Aorta (tissue), 5 donors: Measurements from ENCODE around the gene ADAD2. TPM values are rescaled to one million over a fixed set of nuclear protein-coding genes. Genes with fewer than 3 reads are reported as not detected.

Experiments
- ATAC-seq: fragments of 200-7000 bp; cut with Tn5 transposase; one replicate; pipeline ENCODE4 v1.9.1; 2022; ENCODE audit warnings: moderate library complexity; ENCODE audit not compliant: low FRiP score
- DNase-seq, 2 donors: peaks; one replicate each; pipeline ENCODE4 v3.0.0-alpha.2; 2020
- H3K27ac ChIP-seq, 2 donors: one replicate each; pipeline ENCODE4 v1.5.1; 2013; ENCODE audit warnings: low read length in 2 of 2, mild to moderate bottlenecking in 2 of 2, moderate library complexity in 2 of 2, control low read depth in 1 of 2, inconsistent platforms in 1 of 2, low read depth in 1 of 2
- H3K27me3 ChIP-seq, 2 donors: one replicate each; pipeline ENCODE4 v1.6.1; 2013; ENCODE audit warnings: control low read depth in 1 of 2, low read length in 1 of 2, mild to moderate bottlenecking in 1 of 2, moderate library complexity in 1 of 2; ENCODE audit not compliant: insufficient read depth in 2 of 2, control insufficient read depth in 1 of 2
- H3K36me3 ChIP-seq, 2 donors: one replicate each; pipeline ENCODE4 v1.6.1; 2013; ENCODE audit warnings: control low read depth in 1 of 2, low read length in 1 of 2, mild to moderate bottlenecking in 1 of 2; ENCODE audit not compliant: insufficient read depth in 2 of 2, control insufficient read depth in 1 of 2
- H3K4me1 ChIP-seq, 2 donors: one replicate each; pipeline ENCODE4 v1.6.1; 2013; ENCODE audit warnings: low read length in 2 of 2, control low read depth in 1 of 2, mild to moderate bottlenecking in 1 of 2, moderate library complexity in 1 of 2; ENCODE audit not compliant: insufficient read depth in 2 of 2, control insufficient read depth in 1 of 2
- H3K4me3 ChIP-seq, 2 donors: one replicate each; pipeline ENCODE4 v1.5.1; 2013; ENCODE audit warnings: low read length in 2 of 2, control low read depth in 1 of 2, mild to moderate bottlenecking in 1 of 2
- H3K9me3 ChIP-seq: one replicate; pipeline ENCODE4 v1.6.1; 2013; ENCODE audit warnings: mild to moderate bottlenecking, low read length; ENCODE audit not compliant: control insufficient read depth
- WGBS, 2 donors: extraction: QIAGEN DNeasy Blood & Tissue Kit; methylation state at CpG; one replicate each; pipeline ENCODE4 v1.1.7; 2013; 5-methylcytosine and 5-hydroxymethylcytosine counted together
- intact Hi-C, 2 donors: fragments of 100-400 bp; cut with DNase I; formaldehyde crosslinking; loops; one replicate each; pipeline versions ENCODE4 v1.14.2 to v1.15.0; 2022
- polyA plus RNA-seq, 2 donors: library from polyadenylated mRNA; stranded (reverse); fragments of 200-250 nt; gene quantifications; one replicate each; pipeline ENCODE4 v1.2.3, GENCODE V29; 2013
- total RNA-seq, 2 donors: library from RNA; stranded (reverse); fragmentation: NEBNext Ultra II Directional; extraction: Animal tissue kit (Norgen Biotek cat#: 25700); gene quantifications; one replicate each; pipeline ENCODE4 v1.2.1, GENCODE V29; 2021
- donor health status: healthy with polysubstance abuse.
- donor health status: Bipolar disorder and iron deficiency.
- donor health status: DM: no; HTN: no; CAD: no.
- donor health status: DM: no; HTN: no; CAD: no.
- donor health status: DM: yes; HTN: yes; CAD: no.

Gene ADAD2
- total and polyA plus RNA-seq, 4 donors, result 0.33 to 1.0 TPM; not detected in 2

- no peak overlapping the region for H3K27ac ChIP-seq
- no peaks in the 10 kb centered on the region for H3K27me3 ChIP-seq
- intact Hi-C loops, result loop anchor here (5.0 to 10.0 kb wide), 2 partner anchors 213 to 216 kb away; partner anchors contain the start of gene NECAB2 (in 2 of the 2)
- peaks cover 0 to 7% of the 10 kb centered on the region in 2 donors for H3K36me3 ChIP-seq
- ATAC-seq, result no peak
- no peaks in the 10 kb centered on the region for H3K4me1 ChIP-seq
- DNase-seq, result peak; percentile 29 to 75
- 80 to 86% methylated on average over 18 to 21 of the region's 21 CpGs for WGBS, 2 donors
- no peaks in the 10 kb centered on the region for H3K9me3 ChIP-seq
- H3K4me3 ChIP-seq, result no peak overlapping the region
Observed at GRCh38 chr16:84180519-84181140, 10.3 kb upstream of the ADAD2 start.

DNA sequence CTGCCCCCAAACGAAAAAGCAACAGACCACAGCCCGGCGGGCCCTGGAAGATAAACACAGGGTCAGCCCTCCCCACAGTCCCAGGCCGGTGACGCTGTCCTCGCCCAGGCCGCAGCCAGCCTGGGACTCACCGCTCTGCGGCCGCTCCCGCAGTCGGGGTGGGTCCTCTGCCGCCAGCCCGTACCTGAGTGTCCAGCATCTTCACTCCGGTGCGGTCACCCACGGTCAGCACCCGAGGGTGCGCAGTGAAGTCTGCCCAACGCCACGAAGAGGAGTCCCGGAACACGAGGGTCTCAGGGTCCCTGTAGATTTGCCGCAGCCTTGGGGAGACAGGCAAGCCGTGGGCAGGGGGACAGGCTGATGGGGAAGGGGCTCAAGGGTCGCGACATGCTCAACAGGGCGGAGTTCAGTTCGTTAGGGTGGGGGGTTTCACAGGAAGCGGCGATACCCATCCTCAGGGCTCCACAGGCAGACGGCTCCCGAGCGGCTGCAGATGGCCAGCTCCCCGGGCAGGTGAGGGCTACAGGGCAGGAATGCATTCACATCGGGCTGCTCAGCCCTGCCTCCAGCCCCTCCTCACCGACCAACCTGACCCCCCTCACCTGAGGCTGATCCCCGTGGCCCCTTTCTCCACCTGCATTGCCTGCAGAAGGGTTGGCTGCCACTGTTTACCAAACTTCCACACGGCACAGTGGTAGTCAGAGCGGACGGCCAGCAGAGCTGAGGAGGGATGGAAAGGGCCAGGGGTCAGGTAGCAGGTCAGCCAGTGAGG lies 9.6 kb upstream of the ADAD2 start:
- WGBS, 2 donors, result 88 to 93% methylated on average over 41 of the region's 41 CpGs
- DNase-seq (peak; percentile 31 to 63), ATAC-seq (no peak)
- peaks cover 0 to 7% of the 10 kb centered on the region in 2 donors for H3K36me3 ChIP-seq
- H3K27me3 ChIP-seq, result no peaks in the 10 kb centered on the region
- H3K4me1 ChIP-seq, result no peaks in the 10 kb centered on the region
- no peak overlapping the region for H3K27ac ChIP-seq
- intact Hi-C loops, result loop anchor here (5.0 to 10.0 kb wide), 2 partner anchors 214 to 217 kb away; partner anchors contain the start of gene NECAB2 (in 2 of the 2)
- no peaks in the 10 kb centered on the region for H3K9me3 ChIP-seq
- no peak overlapping the region for H3K4me3 ChIP-seq

- Histone ChIP-seq H3K27ac (no peak overlapping the region), H3K27me3 (no peaks in the 10 kb centered on the region), H3K36me3 (peaks cover 0 to 7% of the 10 kb centered on the region in 2 donors), H3K4me1 (no peaks in the 10 kb centered on the region), H3K4me3 (no peak overlapping the region), H3K9me3 (no peaks in the 10 kb centered on the region)
- 96 to 97% methylated on average over 18 of the region's 18 CpGs for WGBS, 2 donors
- DNase-seq (peak; percentile 30 to 65), ATAC-seq (no peak)
- intact Hi-C loops, result loop anchor here (5.0 to 10.0 kb wide), 2 partner anchors 215 to 217 kb away; partner anchors contain the start of gene NECAB2 (in 2 of the 2)
Observed at GRCh38 chr16:84182104-84182503, 8.9 kb upstream of the ADAD2 start.

GRCh38 chr16:84182680-84183571 lies 8.0 kb upstream of the ADAD2 start:
- Histone ChIP-seq H3K27me3 (no peaks in the 10 kb centered on the region), H3K36me3 (peaks cover 0 to 7% of the 10 kb centered on the region in 2 donors), H3K27ac (no peak overlapping the region), H3K9me3 (no peaks in the 10 kb centered on the region), H3K4me1 (no peaks in the 10 kb centered on the region), H3K4me3 (no peak overlapping the region)
- ATAC-seq (no peak), DNase-seq (peak in 1 of 2 donors; percentile 40)
- WGBS, 2 donors, result 95 to 98% methylated on average over 26 of the region's 26 CpGs
- intact Hi-C loops, result loop anchor here (5.0 to 10.0 kb wide), 2 partner anchors 216 to 218 kb away; partner anchors contain the start of gene NECAB2 (in 2 of the 2)

DNA sequence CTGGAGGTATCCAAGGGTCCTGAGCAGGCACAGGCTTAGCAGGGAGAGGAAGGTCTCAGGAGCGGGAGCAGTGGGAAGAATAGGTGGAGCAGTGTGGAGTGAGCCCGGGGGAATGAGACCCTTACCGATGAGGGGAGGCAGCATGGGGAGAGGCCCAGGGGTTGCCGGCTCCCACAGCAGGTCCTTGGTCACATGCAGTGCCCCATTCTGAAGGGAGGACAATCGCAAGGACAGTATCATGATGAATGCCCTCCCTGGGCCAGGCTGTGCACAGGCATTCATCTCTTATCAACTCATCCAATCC lies 7.4 kb upstream of the ADAD2 start:
- Histone ChIP-seq H3K4me1 (no peaks in the 10 kb centered on the region), H3K4me3 (no peak overlapping the region), H3K9me3 (no peaks in the 10 kb centered on the region), H3K36me3 (peaks cover 0 to 7% of the 10 kb centered on the region in 2 donors), H3K27ac (no peak overlapping the region), H3K27me3 (no peaks in the 10 kb centered on the region)
- WGBS, 2 donors, result 91 to 92% methylated on average over 5 of the region's 5 CpGs
- ATAC-seq (no peak), DNase-seq (peak; percentile 10 to 48)
- intact Hi-C loops, result loop anchor here (5.0 to 10.0 kb wide), 2 partner anchors 216 to 219 kb away; partner anchors contain the start of gene NECAB2 (in 2 of the 2)

DNA sequence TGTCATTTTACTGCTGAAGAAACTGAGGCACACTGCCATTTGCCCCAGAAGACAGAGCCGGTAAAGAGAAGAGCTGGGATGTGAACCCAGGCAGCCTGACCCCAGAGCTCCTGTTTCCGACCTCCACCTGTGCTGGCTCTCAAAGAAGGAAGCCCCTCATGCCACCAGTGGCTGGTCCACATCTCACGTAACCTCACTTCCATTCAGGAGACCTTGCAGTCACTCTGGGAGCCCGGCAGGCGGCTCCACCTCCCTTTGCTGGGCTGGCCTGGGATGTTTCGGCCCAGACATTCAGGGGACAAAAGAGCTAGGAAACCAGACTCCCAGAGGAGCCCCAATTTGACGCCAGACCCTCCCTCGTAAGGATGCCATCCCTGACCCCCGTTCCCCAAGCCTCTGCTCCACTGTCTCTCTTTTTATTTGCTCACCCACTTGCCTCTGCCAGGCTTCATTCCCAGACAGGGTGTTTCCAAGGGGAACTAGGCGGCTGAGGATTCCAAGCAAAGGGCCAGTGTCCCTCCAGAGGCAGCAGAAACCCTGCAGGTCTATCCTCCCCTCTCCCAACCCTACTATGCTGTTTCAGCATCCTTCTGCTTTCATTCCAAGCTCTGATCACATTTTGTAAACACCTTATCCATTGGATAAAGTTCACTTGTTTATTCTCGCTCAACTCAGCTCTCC lies 6.9 kb upstream of the ADAD2 start:
- no peak overlapping the region for H3K27ac ChIP-seq
- DNase-seq, result peak; percentile 16 to 58

GRCh38 chr16:84184775-84185174 lies 6.2 kb upstream of the ADAD2 start:
- H3K27ac ChIP-seq, result no peak overlapping the region
- intact Hi-C loops, result loop anchor here (5.0 to 10.0 kb wide), 3 partner anchors 217 to 232 kb away; partner anchors contain the start of genes NECAB2 (in 2 of the 2) and OSGIN1 (in 1 of the 2)
- DNase-seq (peak in 1 of 2 donors; percentile 26), ATAC-seq (no peak)
- no peaks in the 10 kb centered on the region for H3K27me3 ChIP-seq
- H3K4me3 ChIP-seq, result no peak overlapping the region
- WGBS, 2 donors, result 87 to 90% methylated on average over 10 of the region's 10 CpGs
- H3K4me1 ChIP-seq, result no peaks in the 10 kb centered on the region
- no peaks in the 10 kb centered on the region for H3K9me3 ChIP-seq
- H3K36me3 ChIP-seq, result peaks cover 0 to 7% of the 10 kb centered on the region in 2 donors

More for the DNA sequence above, 6.9 kb upstream of the ADAD2 start:
- Histone ChIP-seq H3K4me1 (no peaks in the 10 kb centered on the region), H3K9me3 (no peaks in the 10 kb centered on the region), H3K27me3 (no peaks in the 10 kb centered on the region), H3K4me3 (no peak overlapping the region), H3K36me3 (peaks cover 0 to 7% of the 10 kb centered on the region in 2 donors)
- WGBS, 2 donors, result 85 to 86% methylated on average over 11 of the region's 11 CpGs
- no peak for ATAC-seq
- intact Hi-C loops, result loop anchor here (5.0 to 10.0 kb wide), 2 partner anchors 217 to 219 kb away; partner anchors contain the start of gene NECAB2 (in 2 of the 2)
